IPS DF 6.9 (cell line): ENCODE measurements around the gene TLR10.

Experiments
- DNase-seq: peaks from one replicate; pipeline ENCODE4 v3.0.0-alpha.2; 2013; ENCODE audit warnings: low read depth, low spot score
- H3K27ac ChIP-seq: one replicate; pipeline ENCODE4 v1.5.1; 2013; ENCODE audit warnings: low read length, control low read depth
- H3K27me3 ChIP-seq: 2 replicates; pipeline ENCODE4 v1.6.1; 2013; ENCODE audit warnings: mild to moderate bottlenecking, low read length; ENCODE audit not compliant: control insufficient read depth, insufficient read depth
- H3K36me3 ChIP-seq: 2 replicates; pipeline ENCODE4 v1.6.1; 2013; ENCODE audit warnings: low read length; ENCODE audit not compliant: control insufficient read depth, insufficient read depth
- H3K4me1 ChIP-seq: 2 replicates; pipeline ENCODE4 v1.6.1; 2013; ENCODE audit warnings: low read length; ENCODE audit not compliant: control insufficient read depth, insufficient read depth
- H3K4me3 ChIP-seq: 2 replicates; pipeline ENCODE4 v1.5.1; 2013; ENCODE audit warnings: mild to moderate bottlenecking, low read length
- H3K9me3 ChIP-seq: 2 replicates; pipeline ENCODE4 v1.6.1; 2013; ENCODE audit warnings: low read length, inconsistent platforms; ENCODE audit not compliant: control insufficient read depth, insufficient read depth
- WGBS: extraction: QIAGEN DNeasy Blood & Tissue Kit; methylation state at CpG from one replicate; pipeline ENCODE4 v1.1.7; 2013; ENCODE audit warnings: mixed read lengths, missing lambda C conversion rate; ENCODE audit not compliant: insufficient read length, insufficient coverage; 5-methylcytosine and 5-hydroxymethylcytosine counted together

The TLR10 gene, protein sequence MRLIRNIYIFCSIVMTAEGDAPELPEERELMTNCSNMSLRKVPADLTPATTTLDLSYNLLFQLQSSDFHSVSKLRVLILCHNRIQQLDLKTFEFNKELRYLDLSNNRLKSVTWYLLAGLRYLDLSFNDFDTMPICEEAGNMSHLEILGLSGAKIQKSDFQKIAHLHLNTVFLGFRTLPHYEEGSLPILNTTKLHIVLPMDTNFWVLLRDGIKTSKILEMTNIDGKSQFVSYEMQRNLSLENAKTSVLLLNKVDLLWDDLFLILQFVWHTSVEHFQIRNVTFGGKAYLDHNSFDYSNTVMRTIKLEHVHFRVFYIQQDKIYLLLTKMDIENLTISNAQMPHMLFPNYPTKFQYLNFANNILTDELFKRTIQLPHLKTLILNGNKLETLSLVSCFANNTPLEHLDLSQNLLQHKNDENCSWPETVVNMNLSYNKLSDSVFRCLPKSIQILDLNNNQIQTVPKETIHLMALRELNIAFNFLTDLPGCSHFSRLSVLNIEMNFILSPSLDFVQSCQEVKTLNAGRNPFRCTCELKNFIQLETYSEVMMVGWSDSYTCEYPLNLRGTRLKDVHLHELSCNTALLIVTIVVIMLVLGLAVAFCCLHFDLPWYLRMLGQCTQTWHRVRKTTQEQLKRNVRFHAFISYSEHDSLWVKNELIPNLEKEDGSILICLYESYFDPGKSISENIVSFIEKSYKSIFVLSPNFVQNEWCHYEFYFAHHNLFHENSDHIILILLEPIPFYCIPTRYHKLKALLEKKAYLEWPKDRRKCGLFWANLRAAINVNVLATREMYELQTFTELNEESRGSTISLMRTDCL

DNA sequence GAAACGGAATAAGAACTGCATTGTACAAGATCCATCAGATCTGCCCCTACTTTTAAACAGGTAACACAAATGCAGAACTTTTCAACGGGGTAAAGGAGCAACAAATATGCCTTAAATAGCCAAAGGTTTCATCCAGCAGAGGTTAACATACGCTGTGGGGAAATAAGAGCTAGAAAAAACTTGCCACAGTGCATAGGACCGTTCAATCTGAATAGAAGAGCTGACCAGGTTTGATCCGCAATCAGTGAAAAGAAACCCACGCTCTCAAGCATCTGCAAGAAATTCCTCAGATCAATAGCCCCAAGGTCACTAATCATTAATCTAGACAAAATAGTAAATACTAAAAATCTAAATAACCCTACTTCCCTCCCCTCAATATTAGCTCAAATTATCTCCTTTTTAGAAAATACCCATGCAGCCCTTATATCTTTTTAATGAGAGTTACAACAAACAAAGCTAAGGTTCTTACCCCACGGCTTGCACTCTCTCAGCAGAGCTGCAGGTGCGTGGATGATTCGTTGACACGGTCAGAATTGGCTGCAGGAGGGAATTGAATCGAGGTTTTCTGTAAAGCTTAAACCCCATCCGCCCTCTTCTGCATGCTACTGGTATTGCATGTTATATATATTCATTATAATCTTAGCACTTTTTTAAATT lies at the start of gene TLR10:
Gene TLR10 (minus strand): TSS at position 539 of the 657 bp plus-strand sequence. CDS start 7,400 bp downstream, outside the sequence.
- no peaks in the 10 kb centered on the region for H3K36me3 ChIP-seq
- H3K27ac ChIP-seq, result no peak within 1 kb of the TSS
- no peaks in the 10 kb centered on the region for H3K27me3 ChIP-seq
- no CpG with 5 or more reads among the region's 12 CpGs for WGBS
- no peaks in the 10 kb centered on the region for H3K4me1 ChIP-seq
- DNase-seq, result peak; percentile 33
- H3K9me3 ChIP-seq, result no peaks in the 10 kb centered on the region
- no peak within 1 kb of the TSS for H3K4me3 ChIP-seq

GRCh38 chr4:38832206-38832605 lies 49.4 kb upstream of the TLR10 start:
- no peaks in the 10 kb centered on the region for H3K4me1 ChIP-seq
- H3K4me3 ChIP-seq, result no peak overlapping the region
- no peaks in the 10 kb centered on the region for H3K9me3 ChIP-seq
- no peaks in the 10 kb centered on the region for H3K27me3 ChIP-seq
- no CpG with 5 or more reads among the region's 1 CpG for WGBS
- no peaks in the 10 kb centered on the region for H3K36me3 ChIP-seq
- no peak for DNase-seq
- H3K27ac ChIP-seq, result no peak overlapping the region

DNA sequence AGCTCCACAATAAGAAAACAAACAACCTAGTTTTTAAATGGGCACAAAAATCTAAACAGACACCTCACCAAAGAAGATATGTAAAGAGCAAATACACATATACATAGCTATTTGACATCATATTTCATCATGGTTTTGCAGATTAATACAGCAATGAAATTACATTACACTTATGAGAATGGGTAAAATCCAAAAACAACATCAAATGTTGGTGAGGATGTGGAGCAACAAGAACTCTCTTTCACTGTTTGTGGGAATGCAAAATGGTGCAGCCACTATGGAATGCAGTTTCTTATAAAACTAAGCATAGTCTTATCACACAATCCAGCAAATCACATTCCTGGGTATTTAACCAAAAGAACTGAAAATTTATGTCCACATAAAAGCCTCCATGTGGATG lies 48.9 kb upstream of the TLR10 start:
- H3K27me3 ChIP-seq, result no peaks in the 10 kb centered on the region
- DNase-seq, result no peak
- H3K9me3 ChIP-seq, result no peaks in the 10 kb centered on the region
- no peaks in the 10 kb centered on the region for H3K4me1 ChIP-seq
- no peaks in the 10 kb centered on the region for H3K36me3 ChIP-seq
- no peak overlapping the region for H3K4me3 ChIP-seq
- no peak overlapping the region for H3K27ac ChIP-seq

- Histone ChIP-seq H3K27ac (no peak overlapping the region), H3K27me3 (no peaks in the 10 kb centered on the region), H3K4me1 (no peaks in the 10 kb centered on the region), H3K36me3 (no peaks in the 10 kb centered on the region), H3K4me3 (no peak overlapping the region), H3K9me3 (no peaks in the 10 kb centered on the region)
- no CpG with 5 or more reads among the region's 5 CpGs for WGBS
- no peak for DNase-seq
Observed at GRCh38 chr4:38829237-38829636, 46.4 kb upstream of the TLR10 start.

- no CpG with 5 or more reads among the region's 27 CpGs for WGBS
- no peaks in the 10 kb centered on the region for H3K36me3 ChIP-seq
- no peak for DNase-seq
- H3K4me3 ChIP-seq, result no peak overlapping the region
- H3K27ac ChIP-seq, result no peak overlapping the region
- no peaks in the 10 kb centered on the region for H3K9me3 ChIP-seq
- H3K27me3 ChIP-seq, result no peaks in the 10 kb centered on the region
- no peaks in the 10 kb centered on the region for H3K4me1 ChIP-seq
Observed at GRCh38 chr4:38823766-38824165, 41.0 kb upstream of the TLR10 start.

- H3K9me3 ChIP-seq, result no peaks in the 10 kb centered on the region
- no peaks in the 10 kb centered on the region for H3K36me3 ChIP-seq
- no peak overlapping the region for H3K4me3 ChIP-seq
- H3K27ac ChIP-seq, result no peak overlapping the region
- WGBS, result no CpG with 5 or more reads among the region's 5 CpGs
- no peaks in the 10 kb centered on the region for H3K27me3 ChIP-seq
- no peaks in the 10 kb centered on the region for H3K4me1 ChIP-seq
- no peak for DNase-seq
Observed at GRCh38 chr4:38822748-38823303, 40.0 kb upstream of the TLR10 start.

GRCh38 chr4:38821739-38822138 lies 38.9 kb upstream of the TLR10 start:
- H3K4me1 ChIP-seq, result no peaks in the 10 kb centered on the region
- H3K36me3 ChIP-seq, result no peaks in the 10 kb centered on the region
- WGBS, result no CpG with 5 or more reads among the region's 3 CpGs

DNA sequence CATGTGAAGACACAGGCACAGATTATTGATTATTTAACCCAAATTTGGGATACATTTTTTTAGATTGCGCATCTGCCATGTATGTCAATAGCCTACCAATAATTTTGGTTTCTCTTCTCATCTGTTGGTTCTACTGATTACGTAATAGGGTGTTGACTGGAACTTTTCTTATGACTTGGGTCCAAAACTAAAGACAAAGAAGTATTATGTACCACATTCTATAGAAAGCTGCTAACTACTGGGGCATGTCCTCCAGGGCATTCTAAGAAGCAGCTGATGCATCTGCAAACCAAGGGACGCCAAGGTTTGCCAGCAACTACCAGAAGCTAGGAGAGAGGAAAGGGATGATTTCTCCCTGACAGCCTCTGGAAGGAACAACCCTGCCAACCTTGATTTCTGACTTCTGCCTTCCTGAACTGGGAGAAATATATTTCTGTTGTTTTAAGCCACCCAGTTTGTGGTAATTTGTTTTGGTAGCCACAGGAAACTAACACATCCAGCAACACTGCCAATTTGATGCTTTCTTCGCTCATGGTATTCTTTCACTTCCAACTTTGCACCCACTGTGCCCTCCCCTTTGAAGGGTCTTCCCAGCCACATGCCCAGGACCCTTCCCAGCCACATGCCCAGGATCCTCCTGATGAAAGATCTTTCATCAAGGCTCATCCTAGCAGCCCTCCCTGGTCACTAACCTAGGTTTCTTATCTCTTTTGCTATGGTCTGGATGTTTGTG lies 37.7 kb upstream of the TLR10 start:
- Histone ChIP-seq H3K4me1 (no peaks in the 10 kb centered on the region), H3K36me3 (no peaks in the 10 kb centered on the region), H3K9me3 (no peaks in the 10 kb centered on the region), H3K27ac (no peak overlapping the region), H3K27me3 (no peaks in the 10 kb centered on the region), H3K4me3 (no peak overlapping the region)
- WGBS, result no CpG with 5 or more reads among the region's 4 CpGs
- no peak for DNase-seq

More at GRCh38 chr4:38821739-38822138, 38.9 kb upstream of the TLR10 start:
- H3K27ac ChIP-seq, result no peak overlapping the region
- DNase-seq, result no peak
- H3K9me3 ChIP-seq, result no peaks in the 10 kb centered on the region
- H3K4me3 ChIP-seq, result no peak overlapping the region
- H3K27me3 ChIP-seq, result no peaks in the 10 kb centered on the region

DNA sequence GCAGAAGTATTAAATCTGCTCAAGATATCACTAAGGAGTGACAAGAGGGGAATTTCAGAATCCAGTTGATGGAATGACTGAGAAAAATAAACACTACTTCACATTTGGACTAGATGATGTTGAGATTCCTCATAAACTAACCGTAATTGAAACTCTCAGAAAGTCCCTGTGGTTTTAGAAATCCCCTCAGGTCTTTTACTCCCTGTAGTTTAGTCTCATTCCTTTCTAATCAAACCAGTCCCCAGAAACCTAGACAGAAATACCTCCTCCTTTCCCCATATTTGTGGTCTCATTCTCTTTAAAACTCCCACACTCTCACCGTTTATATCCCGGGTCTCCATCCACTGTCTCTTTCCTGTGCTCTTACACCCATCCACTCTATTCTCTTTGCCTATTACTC lies 36.8 kb upstream of the TLR10 start:
- WGBS, result 100% methylated on average over 2 of the region's 3 CpGs
- H3K4me1 ChIP-seq, result no peaks in the 10 kb centered on the region
- H3K27me3 ChIP-seq, result no peaks in the 10 kb centered on the region
- no peak overlapping the region for H3K27ac ChIP-seq
- H3K36me3 ChIP-seq, result no peaks in the 10 kb centered on the region
- no peak for DNase-seq
- H3K9me3 ChIP-seq, result no peaks in the 10 kb centered on the region
- no peak overlapping the region for H3K4me3 ChIP-seq
